ENCODE results near the gene FCSK. TPM values are rescaled to one million over a fixed set of nuclear protein-coding genes. Genes with fewer than 3 reads are reported as not detected.
"Not testable (repeated sequence)": the region's sequence is repeated elsewhere in the genome, so short reads cannot be mapped to it uniquely, and the experiment has no call there.

FCSK gene
- total and polyA plus RNA-seq, 5 experiments from 2014 or later, result 4.5 to 39.7 (median 9.6) TPM

GRCh38 chr16:70523743-70524398 is 69.5 kb downstream of the FCSK start, which contains the start of gene SF3B3:
TSS of gene SF3B3 (plus strand) at chr16:70523816. CDS start at chr16:70526657, 2,841 bp downstream.
- Mint-ChIP-seq H3K27me3 (no peaks in the 10 kb centered on the region), H3K27ac (peak within 1 kb of the TSS; percentile 96 to 100 (median 99)), H3K4me1 (peaks cover 19 to 75% (median 62%) of the 10 kb centered on the region in 4 donors), H3K9me3 (no peaks in the 10 kb centered on the region), H3K36me3 (peaks cover 7 to 36% (median 7%) of the 10 kb centered on the region in 3 donors), H3K4me3 (peak within 1 kb of the TSS; percentile 94 to 100 (median 98))
- peak; percentile 73 to 75 for ATAC-seq
- peak in 8 of 10 donors; percentile 57 to 95 (median 84) for DNase-seq
- POLR2A ChIA-PET, result interaction anchor here (0.6 to 3.3 kb wide), 9 partner anchors 15 to 235 kb away, joined by 3 to 38 read pairs (median 5); partner anchors contain the start of genes AARS1 and DDX19A

- not testable (repeated sequence) for H3K27me3 Mint-ChIP-seq, H3K9me3 Mint-ChIP-seq
- ATAC-seq (peak; percentile 16 to 37), DNase-seq (peak in 6 of 10 donors; percentile 10 to 44 (median 27))
- Mint-ChIP-seq H3K27ac (peak overlapping the region; percentile 96 to 100 (median 99)), H3K4me1 (peaks cover 21 to 80% (median 67%) of the 10 kb centered on the region in 4 donors), H3K36me3 (peaks cover 10 to 41% (median 12%) of the 10 kb centered on the region in 3 donors), H3K4me3 (peak overlapping the region; percentile 94 to 100 (median 98))
- POLR2A ChIA-PET, result interaction anchor here (0.6 to 3.3 kb wide), 5 partner anchors 118 to 273 kb away, joined by 3 to 38 read pairs (median 4); partner anchors contain the start of genes DDX19A and EXOSC6
Observed at GRCh38 chr16:70524399-70524825, 70.0 kb downstream of the FCSK start.

GRCh38 chr16:70526403-70526802 is 72.0 kb downstream of the FCSK start:
- peak overlapping the region; percentile 38 to 96 (median 62) for H3K27ac Mint-ChIP-seq

GRCh38 chr16:70527315-70527996 is 73.1 kb downstream of the FCSK start:
- ATAC-seq (no peak), DNase-seq (no peak)
- POLR2A ChIA-PET, result interaction anchor here (0.6 to 0.8 kb wide), 3 partner anchors 34 to 153 kb away, joined by 3 to 4 read pairs (median 4); no protein-coding TSS in a partner anchor
- Mint-ChIP-seq H3K9me3 (no peaks in the 10 kb centered on the region), H3K27me3 (no peaks in the 10 kb centered on the region), H3K27ac (peak overlapping the region in 9 of 10 donors; percentile 38 to 96 (median 75)), H3K4me3 (peak overlapping the region in 8 of 10 donors; percentile 21 to 96 (median 78)), H3K36me3 (peaks cover 12 to 65% (median 16%) of the 10 kb centered on the region in 3 donors), H3K4me1 (peaks cover 20 to 60% (median 54%) of the 10 kb centered on the region in 4 donors)

More at GRCh38 chr16:70526403-70526802, 72.0 kb downstream of the FCSK start:
- Mint-ChIP-seq H3K4me1 (peaks cover 21 to 68% (median 59%) of the 10 kb centered on the region in 4 donors), H3K9me3 (no peaks in the 10 kb centered on the region), H3K36me3 (peaks cover 12 to 55% (median 16%) of the 10 kb centered on the region in 3 donors), H3K27me3 (no peaks in the 10 kb centered on the region), H3K4me3 (peak overlapping the region; percentile 54 to 96 (median 79))
- POLR2A ChIA-PET, result no interaction called here
- ATAC-seq (no peak), DNase-seq (no peak)

GRCh38 chr16:70529051-70529777 is 74.8 kb downstream of the FCSK start:
- no peaks in the 10 kb centered on the region for H3K9me3 Mint-ChIP-seq
- H3K27me3 Mint-ChIP-seq, result no peaks in the 10 kb centered on the region
- peak overlapping the region in 6 of 10 donors; percentile 11 to 84 (median 67) for H3K27ac Mint-ChIP-seq
- POLR2A ChIA-PET, result interaction anchor here (0.8 kb wide), 1 partner anchor 112 kb away, joined by 5 read pairs; no protein-coding TSS in a partner anchor
- H3K4me3 Mint-ChIP-seq, result peak overlapping the region in 7 of 10 donors; percentile 18 to 60 (median 51)
- H3K4me1 Mint-ChIP-seq, result peaks cover 21 to 59% (median 51%) of the 10 kb centered on the region in 4 donors
- peaks cover 6 to 83% (median 20%) of the 10 kb centered on the region in 3 donors for H3K36me3 Mint-ChIP-seq
- DNase-seq, result peak in 3 of 10 donors; percentile 26 to 33 (median 26)
- peak in 1 of 2 donors; percentile 32 for ATAC-seq

Other genes with a start within 250 kb of the FCSK start
- gene EXOSC6, start 202.7 kb upstream of the FCSK start, total RNA-seq, result 10 to 100 TPM; 38.7 to 39.3 TPM
- 10 to 100 TPM in 2 of 3 donors, 1 to 10 TPM in 1; 8.0 to 18.0 (median 16.5) TPM for gene EXOSC6, start 202.7 kb upstream of the FCSK start, polyA plus RNA-seq
- 100 to 1,000 TPM; 140 to 144 TPM for gene AARS1, start 165.1 kb upstream of the FCSK start, total RNA-seq
- 10 to 100 TPM; 22.9 to 45.6 (median 37.8) TPM for gene AARS1, start 165.1 kb upstream of the FCSK start, polyA plus RNA-seq
- 10 to 100 TPM; 33.7 to 37.9 TPM for gene DDX19B, start 155.4 kb upstream of the FCSK start, total RNA-seq
- 10 to 100 TPM; 34.5 to 48.2 (median 40.0) TPM for gene DDX19B, start 155.4 kb upstream of the FCSK start, polyA plus RNA-seq
- 10 to 100 TPM; 49.9 to 52.5 TPM for gene DDX19A, start 107.7 kb upstream of the FCSK start, total RNA-seq
- gene DDX19A, start 107.7 kb upstream of the FCSK start, polyA plus RNA-seq, result 10 to 100 TPM; 35.1 to 58.7 (median 42.8) TPM
- 10 to 100 TPM; 30.5 to 31.9 TPM for gene ST3GAL2, start 15.5 kb upstream of the FCSK start, total RNA-seq
- 10 to 100 TPM; 14.6 to 23.4 (median 16.5) TPM for gene ST3GAL2, start 15.5 kb upstream of the FCSK start, polyA plus RNA-seq
- gene COG4, start 69.0 kb downstream of the FCSK start, total RNA-seq, result 10 to 100 TPM; 57.4 to 57.6 TPM
- gene COG4, start 69.0 kb downstream of the FCSK start, polyA plus RNA-seq, result 10 to 100 TPM; 52.4 to 58.6 (median 52.8) TPM
- 100 to 1,000 TPM; 270 to 277 TPM for gene SF3B3, start 69.2 kb downstream of the FCSK start, total RNA-seq
- 100 to 1,000 TPM in 2 of 3 donors, 10 to 100 TPM in 1; 85.9 to 120 (median 104) TPM for gene SF3B3, start 69.2 kb downstream of the FCSK start, polyA plus RNA-seq
- under 1 TPM in 1 of 2 experiments, not detected in 1; 0.36 TPM for gene IL34, start 192.0 kb downstream of the FCSK start, total RNA-seq
- not detected for gene IL34, start 192.0 kb downstream of the FCSK start, polyA plus RNA-seq
- 10 to 100 TPM; 23.3 to 26.8 TPM for gene MTSS2, start 231.5 kb downstream of the FCSK start, total RNA-seq
- gene MTSS2, start 231.5 kb downstream of the FCSK start, polyA plus RNA-seq, result under 1 TPM in 1 of 3 donors, not detected in 2; 0.28 TPM

All from naive thymus-derived CD8-positive, alpha-beta T cell (primary cell).